Measurements from ENCODE around the gene PPM1E. TPM values are rescaled to one million over a fixed set of nuclear protein-coding genes. Genes with fewer than 3 reads are reported as not detected.

PPM1E gene
- total and polyA plus RNA-seq, 2 of the 8 experiments (the other 6 are each of a cell fraction or from before 2014, with no cell fraction given), result 5.0 to 10.4 TPM

DNA sequence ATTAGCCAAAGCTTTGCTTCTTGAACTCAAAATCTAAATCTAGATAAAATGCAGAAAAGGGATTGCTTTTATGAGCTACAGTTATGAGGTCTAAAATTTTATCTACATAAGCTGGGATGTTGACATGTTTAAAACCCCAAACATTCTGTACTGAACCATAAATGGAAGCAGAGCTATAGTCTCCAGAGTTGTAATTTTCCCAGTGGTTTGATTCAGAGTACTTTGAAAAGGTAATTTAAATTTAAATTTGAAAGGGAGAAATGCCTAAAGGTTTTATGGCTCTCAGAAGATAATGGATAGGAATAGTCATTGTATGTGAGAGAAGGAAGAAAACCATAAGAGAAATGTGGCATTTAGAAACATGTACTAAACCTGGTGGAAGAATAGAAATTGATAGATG is 163.2 kb downstream of the PPM1E start:
- FAIRE-seq, result no peak
- no peak overlapping the region for H2BK12ac ChIP-seq (ENCODE audit: low read depth, low read length)
- H3K23ac ChIP-seq (ENCODE audit: insufficient read length), result no peak overlapping the region
- H3K27ac ChIP-seq (ENCODE audit: low read depth, low read length), result no peak overlapping the region
- no peak overlapping the region for H3K56ac ChIP-seq (replicated peaks; ENCODE audit: insufficient read length, low read depth, low read length)
- H4K5ac ChIP-seq (ENCODE audit: insufficient read length, low read depth, low read length), result no peak overlapping the region
- H3K14ac ChIP-seq (ENCODE audit: insufficient read length), result no peak overlapping the region
- H3K27me3 ChIP-seq (replicated peaks in 1 of 4; ENCODE audit: control insufficient read depth in 3 of 4, extremely low read depth in 1 of 4, insufficient read depth in 3 of 4, low read length in 3 of 4), result no peaks in the 10 kb centered on the region
- H4K20me1 ChIP-seq (replicated peaks in 1 of 2; ENCODE audit: control insufficient read depth in 1 of 2, insufficient read depth in 2 of 2, low read length in 2 of 2), result no peaks in the 10 kb centered on the region
- no peak overlapping the region for H2BK15ac ChIP-seq (ENCODE audit: low read length)
- H2BK20ac ChIP-seq (ENCODE audit: low read length), result no peak overlapping the region
- no peak overlapping the region for H2BK5ac ChIP-seq (ENCODE audit: low read depth, low read length)
- no peaks in the 10 kb centered on the region for H3K79me2 ChIP-seq (ENCODE audit: control insufficient read depth in 1 of 2, insufficient read depth in 2 of 2, low read length in 2 of 2)
- no peaks in the 10 kb centered on the region for H3K9me3 ChIP-seq (ENCODE audit: insufficient read depth in 2 of 2, low read depth in 1 of 2, low read length in 1 of 2)
- no peak overlapping the region for H3K18ac ChIP-seq (ENCODE audit: extremely low read depth, low read length)
- no peak overlapping the region for H4K8ac ChIP-seq (ENCODE audit: extremely low read depth, insufficient read depth, low read length)
- CTCF ChIA-PET (ENCODE audit: partially characterized antibody), result interaction anchor here (1.0 to 1.8 kb wide), 3 partner anchors 9 to 341 kb away, joined by 3 to 4 read pairs (median 4); no protein-coding TSS in a partner anchor
- no peaks in the 10 kb centered on the region for H3K36me3 ChIP-seq (ENCODE audit: control insufficient read depth in 2 of 4, insufficient read depth in 4 of 4, low read length in 3 of 4)
- no peak overlapping the region for H3K4me3 ChIP-seq (ENCODE audit: extremely low read depth in 1 of 4, insufficient read depth in 2 of 4, low read depth in 3 of 4, low read length in 4 of 4)
- H4K91ac ChIP-seq (replicated peaks; ENCODE audit: insufficient read length, low read length), result no peak overlapping the region
- no peaks in the 10 kb centered on the region for H3K23me2 ChIP-seq (ENCODE audit: low read depth, low read length)
- no peak overlapping the region for H3K9ac ChIP-seq (replicated peaks in 1 of 4; ENCODE audit: extremely low read depth in 1 of 4, low read depth in 3 of 4, low read length in 3 of 4)
- H3K79me1 ChIP-seq (ENCODE audit: low read depth, low read length), result no peaks in the 10 kb centered on the region
- POLR2A ChIA-PET (ENCODE audit: partially characterized antibody), result interaction anchor here (0.6 kb wide), 1 partner anchor 732 kb away, joined by 3 read pairs; no protein-coding TSS in a partner anchor
- H3K4me2 ChIP-seq (ENCODE audit: insufficient read depth in 1 of 2, low read depth in 2 of 2, low read length in 2 of 2), result no peak overlapping the region
- no peak overlapping the region for H3K4ac ChIP-seq (replicated peaks; ENCODE audit: insufficient read length, low read depth, low read length)
- DNase-seq (ENCODE audit: low read depth in 1 of 2, low spot score in 2 of 2), result no peak
- no peak overlapping the region for H2BK120ac ChIP-seq (replicated peaks; ENCODE audit: low read depth, low read length)
- peaks cover 0 to 4% (median 0%) of the 10 kb centered on the region in 4 experiments; a peak in 1 of 7 replicates for H3K4me1 ChIP-seq (replicated peaks in 1 of 4; ENCODE audit: control insufficient read depth in 3 of 4, insufficient read depth in 4 of 4, low read length in 3 of 4)
- no peak overlapping the region for H2AFZ ChIP-seq (ENCODE audit: low read length)
- H2AK5ac ChIP-seq (ENCODE audit: low read depth, low read length), result no peak overlapping the region
- TF ChIP-seq, protein P1, sequence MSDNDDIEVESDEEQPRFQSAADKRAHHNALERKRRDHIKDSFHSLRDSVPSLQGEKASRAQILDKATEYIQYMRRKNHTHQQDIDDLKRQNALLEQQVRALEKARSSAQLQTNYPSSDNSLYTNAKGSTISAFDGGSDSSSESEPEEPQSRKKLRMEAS (IDR thresholded peaks at IDR 0.05), result no peak
- TF ChIP-seq SAP30 (IDR thresholded peaks at IDR 0.05; ENCODE audit: insufficient read depth, insufficient replicate concordance, low read length) (no peak), PHF8 (conservative IDR thresholded peaks at IDR 0.05; ENCODE audit: low read depth, low read length) (no peak), NANOG (IDR thresholded peaks at IDR 0.05; ENCODE audit: insufficient read depth, low read depth, low read length, poor library complexity, severe bottlenecking) (no peak), RBBP5 (IDR thresholded peaks at IDR 0.05; ENCODE audit: borderline replicate concordance, low read depth, low read length) (no peak), TAF7 (optimal IDR thresholded peaks at IDR 0.05; ENCODE audit: borderline replicate concordance, low read depth, low read length) (no peak)
- TF ChIP-seq, protein P2, sequence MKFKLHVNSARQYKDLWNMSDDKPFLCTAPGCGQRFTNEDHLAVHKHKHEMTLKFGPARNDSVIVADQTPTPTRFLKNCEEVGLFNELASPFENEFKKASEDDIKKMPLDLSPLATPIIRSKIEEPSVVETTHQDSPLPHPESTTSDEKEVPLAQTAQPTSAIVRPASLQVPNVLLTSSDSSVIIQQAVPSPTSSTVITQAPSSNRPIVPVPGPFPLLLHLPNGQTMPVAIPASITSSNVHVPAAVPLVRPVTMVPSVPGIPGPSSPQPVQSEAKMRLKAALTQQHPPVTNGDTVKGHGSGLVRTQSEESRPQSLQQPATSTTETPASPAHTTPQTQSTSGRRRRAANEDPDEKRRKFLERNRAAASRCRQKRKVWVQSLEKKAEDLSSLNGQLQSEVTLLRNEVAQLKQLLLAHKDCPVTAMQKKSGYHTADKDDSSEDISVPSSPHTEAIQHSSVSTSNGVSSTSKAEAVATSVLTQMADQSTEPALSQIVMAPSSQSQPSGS (IDR thresholded peaks at IDR 0.05; ENCODE audit: low read length), result no peak

Data from H1 (cell line).